ENCODE measurements around the gene ZNRF3. TPM values are rescaled to one million over a fixed set of nuclear protein-coding genes. Genes with fewer than 3 reads are reported as not detected.
"Not testable (repeated sequence)": the region's sequence is repeated elsewhere in the genome, so short reads cannot be mapped to it uniquely, and the experiment has no call there.

ZNRF3 gene
- total RNA-seq, 1 donor from 2014 or later = 2.0 TPM

GRCh38 chr22:28938286-28938833 is 55.0 kb downstream of the ZNRF3 start:
- no peak overlapping the region for H3K4me3 Mint-ChIP-seq
- intact Hi-C loops (cut with micrococcal nuclease) = no loop called here
- no peak for DNase-seq
- no peaks in the 10 kb centered on the region for H3K4me1 Mint-ChIP-seq
- H3K36me3 Mint-ChIP-seq (ENCODE audit: low read depth) = no peaks in the 10 kb centered on the region
- no peaks in the 10 kb centered on the region for H3K9me3 Mint-ChIP-seq
- peaks cover 78% of the 10 kb centered on the region for H3K27me3 Mint-ChIP-seq
- no peak overlapping the region for H3K27ac Mint-ChIP-seq

- H3K4me3 Mint-ChIP-seq = no peak overlapping the region
- intact Hi-C loops (cut with micrococcal nuclease) = no loop called here
- no peaks in the 10 kb centered on the region for H3K9me3 Mint-ChIP-seq
Observed at GRCh38 chr22:28939394-28939793, 56.0 kb downstream of the ZNRF3 start.

DNA sequence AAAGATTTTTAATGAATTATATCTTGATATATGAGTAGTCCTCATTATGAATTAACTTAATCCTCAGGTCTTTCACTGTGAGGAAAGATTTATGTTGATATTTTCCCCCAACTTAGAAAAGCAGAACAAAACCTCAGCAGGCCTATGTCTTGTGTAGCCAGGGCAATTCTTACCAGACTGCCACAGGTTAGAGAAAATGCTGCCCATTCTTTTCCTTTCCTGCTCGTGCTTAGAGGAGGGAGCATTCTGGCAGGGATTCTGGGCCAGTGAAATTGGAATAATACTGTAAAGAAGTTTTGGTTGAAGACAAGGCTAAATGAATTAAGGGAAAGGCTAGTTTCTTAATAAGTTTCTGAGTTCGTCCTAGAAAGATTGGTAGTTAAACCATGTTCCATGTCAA is 56.6 kb downstream of the ZNRF3 start:
- intact Hi-C loops (cut with micrococcal nuclease) = no loop called here
- DNase-seq = no peak
- no peaks in the 10 kb centered on the region for H3K9me3 Mint-ChIP-seq
- no peak overlapping the region for H3K4me3 Mint-ChIP-seq
- no peaks in the 10 kb centered on the region for H3K4me1 Mint-ChIP-seq
- no peak overlapping the region for H3K27ac Mint-ChIP-seq
- H3K36me3 Mint-ChIP-seq (ENCODE audit: low read depth) = no peaks in the 10 kb centered on the region
- peaks cover 76% of the 10 kb centered on the region for H3K27me3 Mint-ChIP-seq

More at GRCh38 chr22:28939394-28939793, 56.0 kb downstream of the ZNRF3 start:
- Mint-ChIP-seq H3K27me3 (peaks cover 77% of the 10 kb centered on the region), H3K27ac (no peak overlapping the region), H3K36me3 (ENCODE audit: low read depth) (no peaks in the 10 kb centered on the region), H3K4me1 (no peaks in the 10 kb centered on the region)
- no peak for DNase-seq

DNA sequence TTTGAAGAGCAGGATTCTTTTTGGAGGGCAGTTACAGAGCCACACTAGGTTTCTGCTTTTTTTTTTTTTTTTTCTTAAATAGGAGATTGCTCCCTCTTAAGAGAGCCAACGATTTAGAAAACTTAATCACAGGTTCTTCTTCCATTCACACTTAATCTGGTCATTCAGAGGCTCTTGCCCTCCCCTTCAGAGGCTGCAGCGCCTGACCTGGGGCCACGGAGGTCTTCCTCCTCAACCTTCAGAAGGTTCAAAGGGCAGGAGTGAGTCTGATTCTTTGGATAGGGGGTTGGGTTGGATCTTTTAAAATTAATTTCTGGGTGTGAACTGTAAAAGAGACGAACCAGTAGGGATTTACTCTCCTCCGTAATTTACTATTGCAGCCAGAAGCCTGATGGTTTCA is 57.1 kb downstream of the ZNRF3 start:
- no peak overlapping the region for H3K27ac Mint-ChIP-seq
- intact Hi-C loops (cut with micrococcal nuclease) = no loop called here
- peaks cover 73% of the 10 kb centered on the region for H3K27me3 Mint-ChIP-seq
- no peaks in the 10 kb centered on the region for H3K36me3 Mint-ChIP-seq (ENCODE audit: low read depth)
- H3K4me3 Mint-ChIP-seq = no peak overlapping the region
- no peaks in the 10 kb centered on the region for H3K9me3 Mint-ChIP-seq
- no peak for DNase-seq
- no peaks in the 10 kb centered on the region for H3K4me1 Mint-ChIP-seq

GRCh38 chr22:28942333-28942732 is 59.0 kb downstream of the ZNRF3 start:
- Mint-ChIP-seq H3K27me3 (peaks cover 73% of the 10 kb centered on the region), H3K27ac (no peak overlapping the region), H3K9me3 (peaks cover 11% of the 10 kb centered on the region), H3K36me3 (ENCODE audit: low read depth) (no peaks in the 10 kb centered on the region), H3K4me3 (no peak overlapping the region), H3K4me1 (no peaks in the 10 kb centered on the region)
- intact Hi-C loops (cut with micrococcal nuclease) = no loop called here
- DNase-seq = no peak

- H3K27ac Mint-ChIP-seq = no peak overlapping the region
- peaks cover 11% of the 10 kb centered on the region for H3K9me3 Mint-ChIP-seq
- no peaks in the 10 kb centered on the region for H3K4me1 Mint-ChIP-seq
- no peaks in the 10 kb centered on the region for H3K36me3 Mint-ChIP-seq (ENCODE audit: low read depth)
- no peak overlapping the region for H3K4me3 Mint-ChIP-seq
- intact Hi-C loops (cut with micrococcal nuclease) = no loop called here
- H3K27me3 Mint-ChIP-seq = peaks cover 69% of the 10 kb centered on the region
- no peak for DNase-seq
Observed at GRCh38 chr22:28942801-28943500, 59.6 kb downstream of the ZNRF3 start.

- Mint-ChIP-seq H3K4me3 (no peak overlapping the region), H3K36me3 (ENCODE audit: low read depth) (no peaks in the 10 kb centered on the region), H3K27me3 (peaks cover 70% of the 10 kb centered on the region), H3K4me1 (no peaks in the 10 kb centered on the region), H3K27ac (no peak overlapping the region), H3K9me3 (peaks cover 15% of the 10 kb centered on the region)
- intact Hi-C loops (cut with micrococcal nuclease) = no loop called here
- no peak for DNase-seq
Observed at GRCh38 chr22:28943501-28943879, 60.1 kb downstream of the ZNRF3 start.

GRCh38 chr22:28947125-28947524 is 63.8 kb downstream of the ZNRF3 start:
- Mint-ChIP-seq H3K27me3 (peaks cover 71% of the 10 kb centered on the region), H3K27ac (no peak overlapping the region), H3K36me3 (ENCODE audit: low read depth) (no peaks in the 10 kb centered on the region), H3K4me3 (no peak overlapping the region), H3K4me1 (no peaks in the 10 kb centered on the region), H3K9me3 (peaks cover 16% of the 10 kb centered on the region)
- intact Hi-C loops (cut with micrococcal nuclease) = no loop called here
- DNase-seq = no peak

DNA sequence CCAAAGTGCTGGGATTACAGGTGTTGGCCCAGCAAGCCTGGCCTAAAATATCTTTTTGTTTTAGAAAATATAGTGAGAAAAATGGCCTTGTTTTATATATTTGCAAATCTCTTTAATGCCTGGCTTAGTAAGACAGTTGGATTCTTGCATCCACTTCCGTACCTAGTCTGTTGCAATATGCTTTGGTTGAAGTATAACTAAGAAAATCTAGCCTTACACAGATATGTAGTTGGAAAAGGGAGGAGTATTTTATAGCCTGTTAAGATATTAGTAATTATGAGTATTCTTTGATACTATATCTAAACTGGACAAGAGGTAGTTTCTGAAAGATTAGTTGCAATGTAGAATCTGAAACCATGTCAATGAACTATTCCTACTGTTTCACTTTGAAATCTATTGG is 65.1 kb downstream of the ZNRF3 start:
- intact Hi-C loops (cut with micrococcal nuclease) = no loop called here
- no peak overlapping the region for H3K4me3 Mint-ChIP-seq
- peaks cover 74% of the 10 kb centered on the region for H3K27me3 Mint-ChIP-seq
- H3K36me3 Mint-ChIP-seq (ENCODE audit: low read depth) = no peaks in the 10 kb centered on the region
- no peak overlapping the region for H3K27ac Mint-ChIP-seq
- H3K4me1 Mint-ChIP-seq = no peaks in the 10 kb centered on the region
- no peak for DNase-seq
- peaks cover 16% of the 10 kb centered on the region for H3K9me3 Mint-ChIP-seq

- H3K27ac Mint-ChIP-seq; DNase-seq; H3K4me3 Mint-ChIP-seq; H3K4me1 Mint-ChIP-seq; H3K36me3 Mint-ChIP-seq (ENCODE audit: low read depth); intact Hi-C loops (cut with micrococcal nuclease): not testable (repeated sequence)
- peaks cover 16% of the 10 kb centered on the region for H3K9me3 Mint-ChIP-seq
- H3K27me3 Mint-ChIP-seq = peaks cover 74% of the 10 kb centered on the region
Observed at GRCh38 chr22:28948860-28949551, 65.6 kb downstream of the ZNRF3 start.

DNA sequence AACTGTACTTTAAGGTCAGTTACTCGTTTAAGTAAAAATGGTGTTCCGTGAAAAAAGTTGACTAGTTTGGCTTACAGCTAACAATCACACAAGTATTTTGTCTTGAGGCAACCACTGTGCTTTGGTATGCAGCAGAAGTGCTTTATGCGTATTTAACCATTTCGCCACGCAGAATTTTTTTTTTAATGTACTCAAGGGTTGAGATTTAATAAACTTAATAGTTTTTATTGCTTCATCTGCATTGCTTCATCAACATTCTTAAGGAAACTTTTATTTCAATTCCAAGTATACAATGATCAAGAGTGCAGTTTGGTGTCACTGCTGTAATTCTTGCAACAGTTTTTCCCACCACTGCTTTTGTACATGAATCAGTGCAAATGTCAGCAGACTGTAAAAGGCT is 66.4 kb downstream of the ZNRF3 start:
- H3K4me1 Mint-ChIP-seq = no peaks in the 10 kb centered on the region
- no peak overlapping the region for H3K27ac Mint-ChIP-seq
- intact Hi-C loops (cut with micrococcal nuclease) = loop anchor here (10.0 kb wide), 1 partner anchor 275 kb away; the partner anchor contains the start of gene TTC28
- peaks cover 79% of the 10 kb centered on the region for H3K27me3 Mint-ChIP-seq
- peaks cover 16% of the 10 kb centered on the region for H3K9me3 Mint-ChIP-seq
- no peak overlapping the region for H3K4me3 Mint-ChIP-seq
- no peaks in the 10 kb centered on the region for H3K36me3 Mint-ChIP-seq (ENCODE audit: low read depth)
- DNase-seq = no peak

- no peaks in the 10 kb centered on the region for H3K36me3 Mint-ChIP-seq (ENCODE audit: low read depth)
- peaks cover 77% of the 10 kb centered on the region for H3K27me3 Mint-ChIP-seq
- H3K4me1 Mint-ChIP-seq = peaks cover 3% of the 10 kb centered on the region
- no peak overlapping the region for H3K4me3 Mint-ChIP-seq
- H3K27ac Mint-ChIP-seq = no peak overlapping the region
- peaks cover 16% of the 10 kb centered on the region for H3K9me3 Mint-ChIP-seq
- no peak for DNase-seq
- intact Hi-C loops (cut with micrococcal nuclease) = loop anchor here (10.0 kb wide), 1 partner anchor 276 kb away; the partner anchor contains the start of gene TTC28
Observed at GRCh38 chr22:28950617-28951411, 67.4 kb downstream of the ZNRF3 start.

DNA sequence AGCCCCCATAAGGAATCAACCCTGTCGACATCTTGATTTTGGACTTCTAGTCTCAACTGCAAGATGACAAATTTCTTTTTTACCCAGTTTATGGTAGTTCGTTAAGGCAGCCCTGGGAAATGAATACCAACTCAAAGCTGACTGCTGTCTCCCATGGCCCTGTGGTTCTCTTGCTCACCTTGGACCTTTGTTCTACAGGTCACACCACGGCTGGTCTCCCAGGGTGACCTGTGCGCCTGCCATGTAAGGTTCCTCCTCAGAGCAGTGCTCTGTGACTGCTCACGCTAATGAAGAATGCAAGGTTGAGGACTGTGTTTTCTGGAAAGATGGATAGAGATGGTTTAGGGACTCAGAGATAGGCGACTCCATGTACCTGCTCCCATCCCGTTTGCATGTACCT is 68.2 kb downstream of the ZNRF3 start:
- Mint-ChIP-seq H3K9me3 (peaks cover 10% of the 10 kb centered on the region), H3K4me1 (peaks cover 9% of the 10 kb centered on the region), H3K27ac (no peak overlapping the region), H3K36me3 (ENCODE audit: low read depth) (no peaks in the 10 kb centered on the region), H3K27me3 (peaks cover 75% of the 10 kb centered on the region), H3K4me3 (no peak overlapping the region)
- intact Hi-C loops (cut with micrococcal nuclease) = loop anchor here (10.0 kb wide), 1 partner anchor 277 kb away; the partner anchor contains the start of gene TTC28
- no peak for DNase-seq

Data from activated CD4-positive, alpha-beta T cell treated with anti-CD3 and anti-CD28 coated beads, Interleukin-2, amount 10 ng/mL, durations not matched to agents 24 days and 14 days (primary cell).